ENCODE results near the gene NME9. TPM values are rescaled to one million over a fixed set of nuclear protein-coding genes. Genes with fewer than 3 reads are reported as not detected.

NME9 gene
- total RNA-seq, 1 experiment from 2014 or later: not detected

DNA sequence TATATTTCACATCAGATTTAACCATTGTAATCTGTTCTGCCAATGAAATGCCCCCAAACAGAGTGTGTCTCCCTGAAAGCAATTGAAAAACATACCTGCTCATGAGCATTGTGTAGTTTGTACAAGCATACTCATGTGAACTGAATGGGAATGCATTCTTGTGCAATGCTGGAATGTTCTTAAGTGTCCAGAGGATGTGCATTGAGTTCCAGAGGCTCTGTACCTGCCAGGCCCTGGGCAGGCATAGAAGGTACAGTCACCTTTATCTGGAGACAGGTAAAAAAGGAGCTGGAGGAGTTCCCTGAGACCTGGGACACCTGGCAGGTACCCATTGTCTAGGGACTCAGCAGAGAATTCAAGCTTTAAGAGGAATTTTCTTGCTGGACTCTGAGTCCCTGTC is 21.5 kb upstream of the NME9 start (continued):
- TF ChIP-seq ZNF317 (CRISPR knock-in tag; IDR thresholded peaks at IDR 0.05; ENCODE audit: borderline replicate concordance, low read depth) (no peak), MYBL2 (CRISPR knock-in tag; IDR thresholded peaks at IDR 0.05) (no peak), CREM (CRISPR knock-in tag; IDR thresholded peaks at IDR 0.05) (no peak)

DNA sequence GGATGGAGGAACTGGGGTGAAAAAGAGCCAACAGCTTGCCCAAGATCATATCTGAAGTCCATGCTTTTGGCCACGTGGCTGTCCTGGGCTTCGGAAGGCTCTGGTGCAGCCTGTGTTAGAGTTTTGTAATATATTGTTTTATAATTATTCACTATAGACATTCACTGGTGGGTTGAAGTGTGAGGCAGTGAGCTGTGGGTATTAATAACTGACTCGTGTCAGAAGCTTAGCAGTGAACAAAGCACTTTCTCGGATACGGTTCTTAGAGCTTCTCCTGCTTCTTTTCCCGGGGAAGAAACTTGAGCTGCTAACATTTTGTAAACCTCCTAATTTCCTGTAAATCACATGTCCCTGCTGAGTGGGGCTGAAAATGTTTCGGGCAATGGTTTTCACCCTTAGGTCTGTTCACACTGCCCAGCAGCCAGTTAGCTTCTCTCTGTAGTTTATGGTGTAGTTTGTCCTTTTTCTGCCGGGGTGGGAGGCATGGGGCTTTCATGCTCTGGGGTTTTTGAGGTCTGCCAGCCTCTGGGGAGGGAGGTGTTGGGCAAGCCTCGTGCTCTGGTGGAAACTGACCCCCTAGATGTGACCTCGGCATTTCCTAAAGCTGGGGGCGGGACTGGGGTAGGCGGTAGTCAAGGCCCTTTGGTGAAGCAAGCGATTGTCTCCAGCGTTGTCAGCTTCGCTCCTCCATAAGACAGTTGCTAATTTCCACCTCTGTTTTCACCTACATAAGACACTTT is 20.4 kb upstream of the NME9 start:
- Mint-ChIP-seq H3K27ac (no peak overlapping the region), H3K4me3 (peak overlapping the region; percentile 9; the same call in 1 of the 2 replicates), H3K36me3 (no peaks in the 10 kb centered on the region), H3K9me3 (peaks cover 6% of the 10 kb centered on the region; the same call in 1 of the 2 replicates), H3K27me3 (ENCODE audit: low read depth) (peaks cover 15% of the 10 kb centered on the region), H3K4me1 (peaks cover 17% of the 10 kb centered on the region)
- DNase-seq (ENCODE audit: low spot score) (no peak), ATAC-seq (no peak)
- ChIA-PET POLR2A (no interaction called here), CTCF (interaction anchor here (0.6 to 2.8 kb wide), 13 partner anchors 14 to 280 kb away, joined by 3 to 19 read pairs (median 4); partner anchors contain the start of gene ESYT3)
- no peak for TF ChIP-seq IRF2 (CRISPR knock-in tag; IDR thresholded peaks at IDR 0.05; ENCODE audit: borderline replicate concordance, low read depth)
- TF ChIP-seq NR3C1 (CRISPR knock-in tag; conservative IDR thresholded peaks at IDR 0.05; ENCODE audit: low read depth): no peak
- TF ChIP-seq, protein P1, sequence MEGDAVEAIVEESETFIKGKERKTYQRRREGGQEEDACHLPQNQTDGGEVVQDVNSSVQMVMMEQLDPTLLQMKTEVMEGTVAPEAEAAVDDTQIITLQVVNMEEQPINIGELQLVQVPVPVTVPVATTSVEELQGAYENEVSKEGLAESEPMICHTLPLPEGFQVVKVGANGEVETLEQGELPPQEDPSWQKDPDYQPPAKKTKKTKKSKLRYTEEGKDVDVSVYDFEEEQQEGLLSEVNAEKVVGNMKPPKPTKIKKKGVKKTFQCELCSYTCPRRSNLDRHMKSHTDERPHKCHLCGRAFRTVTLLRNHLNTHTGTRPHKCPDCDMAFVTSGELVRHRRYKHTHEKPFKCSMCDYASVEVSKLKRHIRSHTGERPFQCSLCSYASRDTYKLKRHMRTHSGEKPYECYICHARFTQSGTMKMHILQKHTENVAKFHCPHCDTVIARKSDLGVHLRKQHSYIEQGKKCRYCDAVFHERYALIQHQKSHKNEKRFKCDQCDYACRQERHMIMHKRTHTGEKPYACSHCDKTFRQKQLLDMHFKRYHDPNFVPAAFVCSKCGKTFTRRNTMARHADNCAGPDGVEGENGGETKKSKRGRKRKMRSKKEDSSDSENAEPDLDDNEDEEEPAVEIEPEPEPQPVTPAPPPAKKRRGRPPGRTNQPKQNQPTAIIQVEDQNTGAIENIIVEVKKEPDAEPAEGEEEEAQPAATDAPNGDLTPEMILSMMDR (IDR thresholded peaks at IDR 0.05): no peak
- no peak for TF ChIP-seq KAT7 (CRISPR knock-in tag; IDR thresholded peaks at IDR 0.05; ENCODE audit: borderline replicate concordance)
- no peak for TF ChIP-seq TCF7 (CRISPR knock-in tag; IDR thresholded peaks at IDR 0.05; ENCODE audit: low read depth)
- TF ChIP-seq, protein P2, sequence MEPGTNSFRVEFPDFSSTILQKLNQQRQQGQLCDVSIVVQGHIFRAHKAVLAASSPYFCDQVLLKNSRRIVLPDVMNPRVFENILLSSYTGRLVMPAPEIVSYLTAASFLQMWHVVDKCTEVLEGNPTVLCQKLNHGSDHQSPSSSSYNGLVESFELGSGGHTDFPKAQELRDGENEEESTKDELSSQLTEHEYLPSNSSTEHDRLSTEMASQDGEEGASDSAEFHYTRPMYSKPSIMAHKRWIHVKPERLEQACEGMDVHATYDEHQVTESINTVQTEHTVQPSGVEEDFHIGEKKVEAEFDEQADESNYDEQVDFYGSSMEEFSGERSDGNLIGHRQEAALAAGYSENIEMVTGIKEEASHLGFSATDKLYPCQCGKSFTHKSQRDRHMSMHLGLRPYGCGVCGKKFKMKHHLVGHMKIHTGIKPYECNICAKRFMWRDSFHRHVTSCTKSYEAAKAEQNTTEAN (CRISPR knock-in tag; IDR thresholded peaks at IDR 0.05): no peak
- no peak for TF ChIP-seq SMAD4 (CRISPR knock-in tag; IDR thresholded peaks at IDR 0.05)
- TF ChIP-seq CDX4 (CRISPR knock-in tag; IDR thresholded peaks at IDR 0.05; ENCODE audit: borderline replicate concordance): no peak
- TF ChIP-seq CREB1 (CRISPR knock-in tag; IDR thresholded peaks at IDR 0.05): no peak
- TF ChIP-seq, protein P3, sequence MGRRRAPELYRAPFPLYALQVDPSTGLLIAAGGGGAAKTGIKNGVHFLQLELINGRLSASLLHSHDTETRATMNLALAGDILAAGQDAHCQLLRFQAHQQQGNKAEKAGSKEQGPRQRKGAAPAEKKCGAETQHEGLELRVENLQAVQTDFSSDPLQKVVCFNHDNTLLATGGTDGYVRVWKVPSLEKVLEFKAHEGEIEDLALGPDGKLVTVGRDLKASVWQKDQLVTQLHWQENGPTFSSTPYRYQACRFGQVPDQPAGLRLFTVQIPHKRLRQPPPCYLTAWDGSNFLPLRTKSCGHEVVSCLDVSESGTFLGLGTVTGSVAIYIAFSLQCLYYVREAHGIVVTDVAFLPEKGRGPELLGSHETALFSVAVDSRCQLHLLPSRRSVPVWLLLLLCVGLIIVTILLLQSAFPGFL (CRISPR knock-in tag; IDR thresholded peaks at IDR 0.05; ENCODE audit: borderline replicate concordance): no peak
- TF ChIP-seq, protein P4, sequence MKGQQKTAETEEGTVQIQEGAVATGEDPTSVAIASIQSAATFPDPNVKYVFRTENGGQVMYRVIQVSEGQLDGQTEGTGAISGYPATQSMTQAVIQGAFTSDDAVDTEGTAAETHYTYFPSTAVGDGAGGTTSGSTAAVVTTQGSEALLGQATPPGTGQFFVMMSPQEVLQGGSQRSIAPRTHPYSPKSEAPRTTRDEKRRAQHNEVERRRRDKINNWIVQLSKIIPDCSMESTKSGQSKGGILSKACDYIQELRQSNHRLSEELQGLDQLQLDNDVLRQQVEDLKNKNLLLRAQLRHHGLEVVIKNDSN (CRISPR knock-in tag; IDR thresholded peaks at IDR 0.05): no peak
- TF ChIP-seq GRHL2 (CRISPR knock-in tag; IDR thresholded peaks at IDR 0.05; ENCODE audit: insufficient replicate concordance, severe bottlenecking): no peak
- no peak for TF ChIP-seq TEAD4 (CRISPR knock-in tag; IDR thresholded peaks at IDR 0.05)
- TF ChIP-seq, protein P5, sequence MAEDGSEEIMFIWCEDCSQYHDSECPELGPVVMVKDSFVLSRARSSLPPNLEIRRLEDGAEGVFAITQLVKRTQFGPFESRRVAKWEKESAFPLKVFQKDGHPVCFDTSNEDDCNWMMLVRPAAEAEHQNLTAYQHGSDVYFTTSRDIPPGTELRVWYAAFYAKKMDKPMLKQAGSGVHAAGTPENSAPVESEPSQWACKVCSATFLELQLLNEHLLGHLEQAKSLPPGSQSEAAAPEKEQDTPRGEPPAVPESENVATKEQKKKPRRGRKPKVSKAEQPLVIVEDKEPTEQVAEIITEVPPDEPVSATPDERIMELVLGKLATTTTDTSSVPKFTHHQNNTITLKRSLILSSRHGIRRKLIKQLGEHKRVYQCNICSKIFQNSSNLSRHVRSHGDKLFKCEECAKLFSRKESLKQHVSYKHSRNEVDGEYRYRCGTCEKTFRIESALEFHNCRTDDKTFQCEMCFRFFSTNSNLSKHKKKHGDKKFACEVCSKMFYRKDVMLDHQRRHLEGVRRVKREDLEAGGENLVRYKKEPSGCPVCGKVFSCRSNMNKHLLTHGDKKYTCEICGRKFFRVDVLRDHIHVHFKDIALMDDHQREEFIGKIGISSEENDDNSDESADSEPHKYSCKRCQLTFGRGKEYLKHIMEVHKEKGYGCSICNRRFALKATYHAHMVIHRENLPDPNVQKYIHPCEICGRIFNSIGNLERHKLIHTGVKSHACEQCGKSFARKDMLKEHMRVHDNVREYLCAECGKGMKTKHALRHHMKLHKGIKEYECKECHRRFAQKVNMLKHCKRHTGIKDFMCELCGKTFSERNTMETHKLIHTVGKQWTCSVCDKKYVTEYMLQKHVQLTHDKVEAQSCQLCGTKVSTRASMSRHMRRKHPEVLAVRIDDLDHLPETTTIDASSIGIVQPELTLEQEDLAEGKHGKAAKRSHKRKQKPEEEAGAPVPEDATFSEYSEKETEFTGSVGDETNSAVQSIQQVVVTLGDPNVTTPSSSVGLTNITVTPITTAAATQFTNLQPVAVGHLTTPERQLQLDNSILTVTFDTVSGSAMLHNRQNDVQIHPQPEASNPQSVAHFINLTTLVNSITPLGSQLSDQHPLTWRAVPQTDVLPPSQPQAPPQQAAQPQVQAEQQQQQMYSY (CRISPR knock-in tag; IDR thresholded peaks at IDR 0.05): no peak
- no peak for TF ChIP-seq MYBL2 (CRISPR knock-in tag; IDR thresholded peaks at IDR 0.05)
